Measurements from ENCODE around the gene MLLT6.

Gene MLLT6

DNA sequence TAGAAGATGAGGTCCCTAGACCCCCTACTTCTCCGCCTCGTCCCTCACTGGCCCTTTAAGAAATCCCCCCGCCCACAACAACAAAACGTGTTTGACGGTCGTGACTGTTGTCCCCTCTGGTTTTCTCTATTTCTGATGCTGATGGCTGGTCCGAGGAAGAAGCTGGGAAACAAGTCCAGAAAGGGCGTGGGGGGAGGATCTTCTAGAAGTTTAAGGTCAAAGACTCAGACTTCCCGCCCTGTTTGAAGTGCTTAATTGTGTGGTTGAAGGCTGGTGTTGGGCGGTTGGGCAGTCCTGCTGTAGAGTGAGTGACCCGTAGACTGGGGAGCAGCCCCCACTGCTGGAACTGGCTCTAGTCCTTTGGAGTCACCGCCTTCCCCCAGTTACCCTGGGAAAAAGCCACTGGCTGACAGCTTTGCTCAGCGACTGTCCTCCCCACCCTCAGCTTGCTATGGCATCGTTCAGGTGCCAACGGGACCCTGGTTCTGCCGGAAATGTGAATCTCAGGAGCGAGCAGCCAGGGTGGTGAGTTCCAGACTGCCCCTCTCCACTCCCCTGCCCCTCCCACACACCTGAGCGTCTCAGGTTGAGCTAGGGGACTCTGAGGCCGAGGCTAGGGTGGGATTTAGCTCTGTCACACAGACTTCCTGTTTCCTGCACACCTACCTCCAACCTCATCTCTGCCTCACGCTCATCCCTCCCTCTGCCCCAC lies 1.6 kb downstream of the MLLT6 start:
- DNase-seq (ENCODE audit: low read depth, low spot score) = no peak

GRCh38 chr17:38707678-38708351 lies 2.7 kb downstream of the MLLT6 start:
- DNase-seq (ENCODE audit: low read depth, low spot score) = no peak

- DNase-seq (ENCODE audit: low read depth, low spot score) = no peak
Observed at GRCh38 chr17:38709104-38709820, 4.2 kb downstream of the MLLT6 start.

DNA sequence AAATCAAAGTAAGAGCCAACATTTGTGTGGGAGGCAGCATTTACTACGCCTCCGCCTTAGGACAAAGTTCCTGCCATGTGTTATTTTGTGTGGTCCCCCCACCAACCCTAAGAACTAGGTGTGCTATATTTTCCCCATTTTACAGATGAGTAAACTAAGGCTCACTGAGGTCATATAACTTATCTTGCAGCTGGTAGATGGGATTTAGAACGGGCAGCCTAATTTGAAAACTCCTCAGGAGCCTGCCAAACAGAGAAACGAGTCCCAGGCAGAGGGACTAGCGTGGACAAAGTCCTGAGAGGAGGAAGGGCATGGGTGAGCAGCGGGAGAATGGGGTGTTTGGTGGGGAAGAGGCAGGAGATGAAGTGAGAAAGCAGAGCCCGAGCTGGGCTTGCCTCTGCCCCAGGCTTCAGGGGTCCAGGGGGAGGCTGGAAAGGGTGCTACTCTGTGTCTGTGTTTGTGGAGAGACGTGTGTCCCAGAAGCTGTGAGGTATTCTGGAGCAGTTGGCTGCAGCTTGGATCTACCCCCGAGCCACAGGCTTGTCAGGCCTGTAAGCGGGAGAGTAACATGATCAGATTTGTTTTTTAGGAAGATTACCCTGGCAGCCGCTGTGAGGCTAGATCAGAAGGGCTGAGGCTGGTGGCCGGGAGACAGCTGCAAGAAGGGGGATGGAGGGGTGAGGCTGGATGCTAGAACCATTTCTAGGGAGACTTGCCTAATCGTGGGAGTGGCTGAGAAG lies 5.0 kb downstream of the MLLT6 start:
- no peak for DNase-seq (ENCODE audit: low read depth, low spot score)

DNA sequence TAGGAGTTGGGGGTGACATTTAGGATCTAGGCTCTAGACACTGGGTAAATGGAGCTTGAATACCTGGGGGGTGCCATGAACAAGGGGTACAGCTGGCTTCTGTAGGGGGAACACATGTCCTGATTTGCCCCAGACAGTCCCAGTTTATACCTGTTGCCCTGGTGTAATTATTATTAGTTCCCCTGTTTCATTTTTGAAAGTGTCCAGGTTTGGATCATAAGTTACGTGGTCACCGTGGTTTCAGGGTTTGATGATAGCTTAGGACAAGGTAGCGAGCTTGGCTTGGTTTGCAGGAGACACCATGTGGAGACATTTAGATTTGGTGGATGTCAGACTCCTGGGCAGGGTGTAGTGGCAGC lies 5.5 kb downstream of the MLLT6 start:
- no peak for DNase-seq (ENCODE audit: low read depth, low spot score)

- DNase-seq (ENCODE audit: low read depth, low spot score) = no peak
Observed at GRCh38 chr17:38710985-38711384, 5.9 kb downstream of the MLLT6 start.

DNA sequence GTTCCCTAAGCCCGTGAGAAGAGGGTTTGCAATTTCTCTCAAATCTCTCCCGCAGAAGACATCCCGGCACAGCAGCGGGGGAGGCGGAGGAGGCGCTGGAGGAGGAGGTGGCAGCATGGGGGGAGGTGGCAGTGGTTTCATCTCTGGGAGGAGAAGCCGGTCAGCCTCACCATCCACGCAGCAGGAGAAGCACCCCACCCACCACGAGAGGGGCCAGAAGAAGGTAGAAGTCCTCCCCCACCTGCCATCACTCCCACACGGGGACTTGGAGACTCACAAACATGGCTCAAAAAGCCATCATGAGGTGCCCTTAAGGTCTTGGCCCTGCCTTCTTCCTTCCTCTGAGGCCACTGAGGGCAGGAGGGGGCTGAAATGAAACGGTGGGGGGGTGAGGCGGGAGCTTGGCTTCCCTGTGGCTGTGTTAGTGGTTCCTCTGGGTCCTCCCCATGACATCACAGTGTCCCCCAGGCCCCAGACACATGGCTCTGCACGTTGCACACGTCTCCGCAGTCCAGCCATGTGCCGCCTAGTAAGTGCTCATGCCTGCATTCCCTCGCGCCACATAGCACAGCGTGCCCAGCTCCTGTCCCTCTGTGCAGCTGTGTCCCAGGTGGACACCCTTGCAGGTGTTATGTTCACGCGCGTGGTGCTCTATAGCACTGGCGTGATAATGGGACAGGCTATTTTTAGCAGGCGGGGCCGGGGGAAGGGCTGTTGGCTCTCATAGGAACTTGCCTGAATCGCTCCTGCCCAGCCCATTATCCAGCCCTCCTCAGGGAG lies 6.9 kb downstream of the MLLT6 start:
- no peak for DNase-seq (ENCODE audit: low read depth, low spot score)

GRCh38 chr17:38712593-38712992 lies 7.5 kb downstream of the MLLT6 start:
- no peak for DNase-seq (ENCODE audit: low read depth, low spot score)

DNA sequence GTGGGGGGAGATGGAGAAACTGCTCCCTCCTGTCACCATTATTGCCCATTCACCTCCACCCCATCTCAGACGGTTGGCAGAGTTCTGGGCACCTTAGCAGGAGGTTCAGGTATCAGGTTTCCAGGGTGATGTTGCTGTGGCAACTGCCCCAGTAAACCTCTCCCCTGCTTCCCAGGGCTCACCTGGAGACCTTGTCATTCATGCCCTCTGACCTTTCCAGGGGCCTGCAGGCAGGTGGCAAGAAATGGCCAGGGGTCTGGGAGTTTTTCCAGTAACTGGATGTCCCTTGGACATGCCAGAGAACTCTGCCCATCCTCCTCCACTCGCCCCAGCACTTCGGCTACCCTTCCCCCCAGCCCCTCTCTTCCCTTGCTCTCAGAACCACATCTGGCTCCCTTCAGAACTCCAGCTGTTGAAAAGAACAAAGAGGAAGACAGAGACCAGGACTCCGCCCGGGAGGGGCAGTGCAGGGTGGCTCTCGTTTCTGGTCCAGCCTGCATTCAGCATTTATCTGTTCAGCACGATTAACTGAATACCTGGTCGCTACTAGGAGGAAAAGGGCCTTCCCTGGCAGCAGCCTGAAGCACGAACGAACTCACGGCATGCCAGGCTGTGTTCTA lies 8.5 kb downstream of the MLLT6 start:
- DNase-seq (ENCODE audit: low read depth, low spot score) = no peak

DNA sequence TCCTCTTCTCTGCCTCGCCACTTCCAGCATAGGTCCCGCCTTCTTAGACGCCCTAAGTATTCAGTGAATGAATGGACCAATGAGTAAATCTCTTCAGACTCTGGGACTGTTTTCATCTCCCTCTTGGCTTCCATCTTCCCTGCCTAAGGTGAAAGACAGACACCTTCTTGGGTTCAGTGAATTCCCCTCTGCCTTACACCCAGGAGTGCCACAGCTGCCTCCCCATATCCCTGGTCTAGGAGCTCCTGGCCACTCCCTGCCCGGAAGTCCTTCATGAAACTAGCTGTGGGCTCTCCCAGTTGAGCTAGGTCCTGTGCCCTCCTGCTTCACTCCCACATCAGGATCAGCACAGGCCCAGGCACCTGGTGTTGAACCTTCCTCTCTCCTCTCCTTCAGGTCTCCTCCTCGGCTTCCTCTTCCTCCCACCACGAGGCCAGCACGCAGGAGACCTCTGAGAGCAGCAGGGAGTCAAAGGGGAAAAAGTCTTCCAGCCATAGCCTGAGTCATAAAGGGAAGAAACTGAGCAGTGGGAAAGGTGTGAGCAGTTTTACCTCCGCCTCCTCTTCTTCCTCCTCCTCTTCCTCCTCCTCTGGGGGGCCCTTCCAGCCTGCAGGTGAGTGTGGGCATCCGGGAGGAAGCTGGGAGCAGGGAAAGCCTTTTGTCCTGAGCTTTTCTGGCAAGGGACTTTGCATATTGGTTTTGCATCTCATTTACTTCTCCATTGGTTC lies 10.3 kb downstream of the MLLT6 start:
- no peak for DNase-seq (ENCODE audit: low read depth, low spot score)

DNA sequence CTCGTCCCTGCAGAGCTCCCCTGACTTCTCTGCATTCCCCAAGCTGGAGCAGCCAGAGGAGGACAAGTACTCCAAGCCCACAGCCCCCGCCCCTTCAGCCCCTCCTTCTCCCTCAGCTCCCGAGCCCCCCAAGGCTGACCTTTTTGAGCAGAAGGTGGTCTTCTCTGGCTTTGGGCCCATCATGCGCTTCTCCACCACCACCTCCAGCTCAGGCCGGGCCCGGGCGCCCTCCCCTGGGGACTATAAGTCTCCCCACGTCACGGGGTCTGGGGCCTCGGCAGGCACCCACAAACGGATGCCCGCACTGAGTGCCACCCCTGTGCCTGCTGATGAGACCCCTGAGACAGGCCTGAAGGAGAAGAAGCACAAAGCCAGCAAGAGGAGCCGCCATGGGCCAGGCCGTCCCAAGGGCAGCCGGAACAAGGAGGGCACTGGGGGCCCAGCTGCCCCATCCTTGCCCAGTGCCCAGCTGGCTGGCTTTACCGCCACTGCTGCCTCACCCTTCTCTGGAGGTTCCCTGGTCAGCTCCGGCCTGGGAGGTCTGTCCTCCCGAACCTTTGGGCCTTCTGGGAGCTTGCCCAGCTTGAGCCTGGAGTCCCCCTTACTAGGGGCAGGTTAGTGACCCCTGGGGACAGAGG lies 11.4 kb downstream of the MLLT6 start:
- DNase-seq (ENCODE audit: low read depth, low spot score) = no peak

DNA sequence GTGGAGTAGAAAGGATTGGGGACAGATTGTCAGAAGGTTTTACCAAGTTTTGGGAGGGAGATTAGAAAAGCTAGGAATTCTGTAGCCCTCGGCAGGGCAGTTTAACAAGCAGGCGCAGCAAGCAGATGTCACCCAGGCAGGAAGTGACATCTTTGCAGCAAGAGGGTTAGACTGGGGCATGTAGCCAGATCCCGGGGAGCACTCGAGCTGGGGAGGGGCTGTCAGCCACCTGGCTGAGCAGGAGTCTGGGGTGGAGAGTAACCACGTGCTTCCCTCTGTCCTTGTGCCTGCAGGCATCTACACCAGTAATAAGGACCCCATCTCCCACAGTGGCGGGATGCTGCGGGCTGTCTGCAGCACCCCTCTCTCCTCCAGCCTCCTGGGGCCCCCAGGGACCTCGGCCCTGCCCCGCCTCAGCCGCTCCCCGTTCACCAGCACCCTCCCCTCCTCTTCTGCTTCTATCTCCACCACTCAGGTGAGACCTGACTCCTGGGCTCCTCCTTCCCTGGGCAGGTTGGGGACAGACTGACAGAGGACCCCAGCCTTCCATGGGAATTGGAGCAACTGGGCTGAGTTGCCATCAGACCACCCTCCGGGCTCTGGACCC lies 12.2 kb downstream of the MLLT6 start:
- no peak for DNase-seq (ENCODE audit: low read depth, low spot score)

DNA sequence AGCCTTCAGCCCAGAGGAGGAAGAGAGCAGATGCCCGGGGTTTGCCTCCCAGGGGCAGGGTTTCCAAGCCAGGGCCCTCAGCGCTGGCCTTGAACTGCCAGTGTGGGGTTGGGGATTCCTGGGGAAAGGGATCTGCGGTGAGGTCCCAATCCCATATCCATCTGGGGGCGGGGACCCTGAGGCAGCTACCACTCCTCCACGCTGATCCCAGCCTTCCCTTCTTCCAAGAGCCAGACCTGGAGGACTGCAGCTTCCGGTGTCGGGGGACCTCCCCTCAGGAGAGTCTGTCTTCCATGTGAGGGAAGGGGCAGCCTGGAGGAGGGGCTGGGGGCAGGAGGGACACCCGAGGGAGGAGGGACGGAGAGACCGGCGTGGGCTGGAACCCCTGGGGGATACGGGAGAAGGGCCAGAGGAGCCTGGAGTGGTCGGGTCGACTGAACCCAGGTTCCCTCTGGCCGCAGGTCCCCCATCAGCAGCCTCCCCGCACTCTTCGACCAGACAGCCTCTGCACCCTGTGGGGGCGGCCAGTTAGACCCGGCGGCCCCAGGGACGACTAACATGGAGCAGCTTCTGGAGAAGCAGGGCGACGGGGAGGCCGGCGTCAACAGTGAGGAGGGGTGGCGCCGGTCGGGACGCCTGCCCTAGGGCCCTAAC lies 14.3 kb downstream of the MLLT6 start:
- no peak for DNase-seq (ENCODE audit: low read depth, low spot score)

DNA sequence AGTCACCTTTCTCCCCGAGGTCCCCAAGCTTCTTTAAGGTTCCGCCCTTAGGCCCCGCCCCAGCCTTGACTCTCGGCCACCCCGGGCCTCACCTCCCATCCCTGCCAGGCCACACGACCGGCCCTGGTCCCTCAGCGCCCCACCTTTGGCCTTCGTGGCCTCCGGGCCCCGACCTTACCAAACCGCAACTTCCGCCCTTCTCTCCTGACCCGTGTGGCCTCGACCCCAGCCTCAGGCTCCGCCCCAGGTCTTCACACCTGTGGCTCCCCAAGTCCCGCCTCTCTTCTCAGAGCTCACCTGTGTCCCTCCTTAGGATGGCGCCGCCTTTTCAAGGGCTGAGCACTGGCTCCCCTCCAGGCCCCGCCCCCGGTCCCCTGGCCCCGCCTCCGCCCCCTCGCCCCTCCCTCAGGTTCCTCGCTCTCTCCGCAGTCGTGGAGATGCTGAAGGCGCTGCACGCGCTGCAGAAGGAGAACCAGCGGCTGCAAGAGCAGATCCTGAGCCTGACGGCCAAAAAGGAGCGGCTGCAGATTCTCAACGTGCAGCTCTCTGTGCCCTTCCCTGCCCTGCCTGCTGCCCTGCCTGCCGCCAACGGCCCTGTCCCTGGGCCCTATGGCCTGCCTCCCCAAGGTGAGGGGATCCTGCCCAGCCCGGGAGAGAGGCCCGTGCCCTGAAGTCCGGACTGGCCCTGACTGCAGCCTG lies 15.0 kb downstream of the MLLT6 start:
- DNase-seq (ENCODE audit: low read depth, low spot score) = no peak

GRCh38 chr17:38720941-38721340 lies 15.9 kb downstream of the MLLT6 start:
- no peak for DNase-seq (ENCODE audit: low read depth, low spot score)

DNA sequence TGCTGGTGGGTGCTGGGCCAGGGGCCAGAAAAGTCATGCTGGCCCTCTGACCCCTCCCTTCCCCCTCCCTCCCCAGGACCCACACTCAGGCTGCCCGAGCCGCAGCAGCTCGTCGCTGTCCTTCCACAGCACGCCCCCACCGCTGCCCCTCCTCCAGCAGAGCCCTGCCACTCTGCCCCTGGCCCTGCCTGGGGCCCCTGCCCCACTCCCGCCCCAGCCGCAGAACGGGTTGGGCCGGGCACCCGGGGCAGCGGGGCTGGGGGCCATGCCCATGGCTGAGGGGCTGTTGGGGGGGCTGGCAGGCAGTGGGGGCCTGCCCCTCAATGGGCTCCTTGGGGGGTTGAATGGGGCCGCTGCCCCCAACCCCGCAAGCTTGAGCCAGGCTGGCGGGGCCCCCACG lies 16.7 kb downstream of the MLLT6 start:
- no peak for DNase-seq (ENCODE audit: low read depth, low spot score)

- no peak for DNase-seq (ENCODE audit: low read depth, low spot score)
Observed at GRCh38 chr17:38724337-38724988, 19.4 kb downstream of the MLLT6 start.

- no peak for DNase-seq (ENCODE audit: low read depth, low spot score)
Observed at GRCh38 chr17:38725066-38725465, 20.0 kb downstream of the MLLT6 start.
